ENCODE data around the gene LEMD2. TPM values are rescaled to one million over a fixed set of nuclear protein-coding genes. Genes with fewer than 3 reads are reported as not detected.

LEMD2 gene
- total RNA-seq, 1 experiment from 2014 or later, result 91.8 TPM

DNA sequence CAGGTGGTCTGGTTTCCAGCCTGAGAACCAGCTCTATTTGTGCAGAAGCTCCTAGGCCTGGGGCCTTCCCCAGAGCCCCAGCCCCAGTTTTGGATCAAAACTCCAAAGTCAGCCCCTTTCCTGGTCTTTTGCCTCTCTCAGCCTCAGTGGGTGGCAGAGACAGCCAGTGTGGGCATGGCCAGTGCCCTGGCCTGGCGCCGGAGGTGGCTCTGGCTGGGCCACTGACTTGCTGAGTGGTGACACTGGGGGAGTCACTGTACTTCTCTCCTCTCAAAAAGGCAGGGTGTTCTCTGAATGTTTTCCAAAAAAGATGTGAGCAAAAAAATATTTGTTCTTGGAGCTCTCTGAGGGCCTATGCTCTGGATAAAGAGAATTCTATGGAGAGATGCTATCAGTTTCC lies 34.9 kb upstream of the LEMD2 start:
- no peak overlapping the region for H4K91ac ChIP-seq (ENCODE audit: insufficient read length, low read depth, low read length)
- H4K20me1 ChIP-seq (ENCODE audit: control insufficient read depth, insufficient read depth, insufficient read length), result no peaks in the 10 kb centered on the region
- no peak overlapping the region for H4K8ac ChIP-seq (replicated peaks; ENCODE audit: insufficient read length, low read depth, low read length)
- H3K9me3 Mint-ChIP-seq, result no peaks in the 10 kb centered on the region; a peak in 2 of 5 replicates
- H3K23me2 ChIP-seq (ENCODE audit: insufficient read length, low read depth, low read length, poor library complexity, severe bottlenecking), result no peaks in the 10 kb centered on the region
- H2BK12ac ChIP-seq (ENCODE audit: insufficient read length, low read depth, low read length), result no peak overlapping the region
- peaks cover 5% of the 10 kb centered on the region for H3K27me3 Mint-ChIP-seq (ENCODE audit: low read depth)
- no peak overlapping the region for H3K4me2 ChIP-seq (ENCODE audit: insufficient read depth, insufficient read length, low read length)
- no peak for DNase-seq
- H3K4me3 Mint-ChIP-seq, result no peak overlapping the region
- no CpG with 5 or more reads among the region's 2 CpGs for WGBS (ENCODE audit: extremely low coverage, insufficient read length, low lambda C conversion rate)
- no peak overlapping the region for H4K5ac ChIP-seq (ENCODE audit: insufficient read length, low read depth, low read length)
- no peak overlapping the region for H2AK5ac ChIP-seq (ENCODE audit: insufficient read length, low read length)
- H3K56ac ChIP-seq (ENCODE audit: insufficient read length, low read depth, low read length), result no peak overlapping the region
- no peak overlapping the region for H2BK15ac ChIP-seq (ENCODE audit: low read depth, low read length)
- no peak overlapping the region for H3K23ac ChIP-seq (ENCODE audit: insufficient read length, low read depth, low read length)
- H2BK5ac ChIP-seq (ENCODE audit: insufficient read length, low read length), result no peak overlapping the region
- H3K4me1 Mint-ChIP-seq, result peaks cover 58 to 62% of the 10 kb centered on the region in 2 experiments
- no peak overlapping the region; a peak in 2 of 7 replicates for H3K27ac Mint-ChIP-seq
- H3K9ac ChIP-seq (ENCODE audit: extremely low read depth, insufficient read length, low read length), result no peak overlapping the region
- H2BK120ac ChIP-seq (ENCODE audit: low read depth, low read length, poor library complexity, severe bottlenecking), result no peak overlapping the region
- no peak overlapping the region for H2BK20ac ChIP-seq (ENCODE audit: low read depth, low read length, poor library complexity, severe bottlenecking)
- no peaks in the 10 kb centered on the region for H3K79me2 ChIP-seq (ENCODE audit: insufficient read depth, low read length)
- no peak overlapping the region for H3K4ac ChIP-seq (ENCODE audit: low read depth, low read length)
- H3K79me1 ChIP-seq (ENCODE audit: insufficient read depth, low read depth, low read length, poor library complexity, severe bottlenecking), result no peaks in the 10 kb centered on the region
- no peak overlapping the region for H3T11ph ChIP-seq (ENCODE audit: low read length)
- H3K18ac ChIP-seq (ENCODE audit: insufficient read length, low read depth, low read length), result no peak overlapping the region
- no peak overlapping the region for H3K27ac ChIP-seq (ENCODE audit: insufficient read length, low read depth, low read length)
- TF ChIP-seq CTCF (conservative IDR thresholded peaks at IDR 0.05), result no peak
- no peak overlapping the region for H3K14ac ChIP-seq (ENCODE audit: insufficient read depth, low read length)
- H3K27me3 ChIP-seq (ENCODE audit: insufficient read depth, low read length), result no peaks in the 10 kb centered on the region
- no peak overlapping the region for H2AFZ ChIP-seq (ENCODE audit: low read length)
- H3K9me3 ChIP-seq (ENCODE audit: control insufficient read depth, low read depth, low read length), result no peaks in the 10 kb centered on the region
- H3K4me1 ChIP-seq (ENCODE audit: insufficient read depth, low read length), result 0 out of 2 replicates have a peak, but pooled peaks cover 2% of the 10 kb centered on the region
- no peaks in the 10 kb centered on the region for H3K36me3 Mint-ChIP-seq (ENCODE audit: insufficient read depth in 1 of 3, low read depth in 3 of 3)
